GM23338 (cell line): ENCODE data around the gene ZMAT2. TPM values are rescaled to one million over a fixed set of nuclear protein-coding genes. Genes with fewer than 3 reads are reported as not detected.
"Not testable (repeated sequence)": the region's sequence is repeated elsewhere in the genome, so short reads cannot be mapped to it uniquely, and the experiment has no call there.

Experiments used
- ATAC-seq: fragments of 200-7000 bp; cut with Tn5 transposase; 3 replicates; pipeline ENCODE4 v1.9.1; 2020
- DNase-seq: peaks from one replicate; pipeline ENCODE4 v3.0.0-alpha.2; 2015; ENCODE audit warnings: low spot score
- H2AFZ ChIP-seq: fragments of 200-600 bp; sonication (generic); 2 replicates; pipeline ENCODE4 v1.8.0; 2016; ENCODE audit warnings: antibody characterized with exemption, mild to moderate bottlenecking, moderate library complexity
- H3F3A ChIP-seq: fragments of 200-600 bp; sonication (generic); replicated peaks from 2 replicates; pipeline ENCODE4 v1.8.0; 2017; ENCODE audit warnings: antibody characterized with exemption, mixed run types, low read depth
- H3K27ac ChIP-seq: fragments of 200-600 bp; sonication (generic); 2 replicates; pipeline ENCODE4 v1.6.1; 2016; ENCODE audit warnings: low read depth
- H3K27me3 ChIP-seq: fragments of 200-600 bp; sonication (generic); 2 replicates; pipeline ENCODE4 v1.8.0; 2016; ENCODE audit warnings: mild to moderate bottlenecking, mixed run types, moderate library complexity; ENCODE audit not compliant: insufficient read depth
- H3K36me3 ChIP-seq: fragments of 200-600 bp; sonication (generic); 2 replicates; pipeline ENCODE4 v1.8.0; 2016; ENCODE audit warnings: mild to moderate bottlenecking; ENCODE audit not compliant: insufficient read depth
- H3K4me1 ChIP-seq: fragments of 200-600 bp; sonication (generic); 2 replicates; pipeline ENCODE4 v1.8.0; 2016; ENCODE audit warnings: mild to moderate bottlenecking, moderate library complexity; ENCODE audit not compliant: insufficient read depth
- H3K4me2 ChIP-seq: fragments of 200-600 bp; sonication (generic); 2 replicates; pipeline ENCODE4 v1.7.1; 2017; ENCODE audit warnings: mixed run types
- H3K4me3 ChIP-seq: fragments of 200-600 bp; sonication (generic); 2 replicates; pipeline ENCODE4 v1.6.1; 2016; ENCODE audit warnings: mixed run types
- H3K79me2 ChIP-seq: fragments of 200-600 bp; sonication (generic); replicated peaks from 2 replicates; pipeline ENCODE4 v1.8.0; 2017; ENCODE audit warnings: mild to moderate bottlenecking; ENCODE audit not compliant: insufficient read depth
- H3K9me2 ChIP-seq: fragments of 200-600 bp; sonication (generic); 2 replicates; pipeline ENCODE4 v1.8.0; 2017; ENCODE audit not compliant: insufficient read depth
- H4K20me1 ChIP-seq: fragments of 200-600 bp; sonication (generic); replicated peaks from 2 replicates; pipeline ENCODE4 v1.8.0; 2017; ENCODE audit warnings: mild to moderate bottlenecking; ENCODE audit not compliant: insufficient read depth
- H3K27ac Mint-ChIP-seq: 2 replicates; pipeline ENCODE4 v1.8.0; 2020; ENCODE audit warnings: inconsistent platforms, mild to moderate bottlenecking, moderate library complexity, mixed read lengths
- H3K27me3 Mint-ChIP-seq: 3 replicates; pipeline ENCODE4 v1.8.0; 2022; ENCODE audit warnings: low read depth, mild to moderate bottlenecking, moderate library complexity, mixed read lengths, inconsistent platforms; ENCODE audit not compliant: insufficient read depth, poor library complexity
- H3K36me3 Mint-ChIP-seq: 3 replicates; pipeline ENCODE4 v1.8.0; 2021; ENCODE audit warnings: low read depth, mild to moderate bottlenecking, inconsistent platforms, moderate library complexity, mixed read lengths
- H3K4me1 Mint-ChIP-seq: 3 replicates; pipeline ENCODE4 v1.8.0; 2020; ENCODE audit warnings: mild to moderate bottlenecking, inconsistent platforms, mixed read lengths
- H3K4me3 Mint-ChIP-seq: 3 replicates; pipeline ENCODE4 v1.8.0; 2021; ENCODE audit warnings: moderate library complexity, mild to moderate bottlenecking, inconsistent platforms, mixed read lengths
- H3K9me3 Mint-ChIP-seq: 3 replicates; pipeline ENCODE4 v1.8.0; 2020; ENCODE audit warnings: moderate library complexity, mild to moderate bottlenecking, inconsistent platforms, mixed read lengths
- EZH2phosphoT487 ChIP-seq: fragments of 200-600 bp; sonication (generic); IDR thresholded peaks from one replicate; pipeline ENCODE4 v1.8.1; 2018; ENCODE audit warnings: antibody characterized with exemption; ENCODE audit not compliant: unreplicated experiment
- NANOG ChIP-seq: IDR thresholded peaks from 2 replicates; pipeline ENCODE4 v1.6.1; 2016; ENCODE audit warnings: antibody characterized with exemption, borderline replicate concordance
- STAT1 ChIP-seq: IDR thresholded peaks from one replicate; pipeline ENCODE4 v1.6.1; 2016; ENCODE audit warnings: antibody characterized with exemption; ENCODE audit not compliant: unreplicated experiment
- ZNF331 ChIP-seq: fragments of 250-450 bp; sonication (Bioruptor Pico); IDR thresholded peaks from 2 replicates; pipeline ENCODE4 v1.5.0; 2020; ENCODE audit warnings: low read depth, mild to moderate bottlenecking, moderate library complexity
- polyA plus RNA-seq: library from polyadenylated mRNA; unstranded; fragments of >200 nt; fragmentation: Nextera tagmentation; extraction: Ambion mirVana; gene quantifications from 2 replicates; pipeline ENCODE4 v1.2.1, GENCODE V29; 2016
- total RNA-seq: library from RNA; depleted of rRNA; stranded (reverse); fragments of >200 nt; shearing (Covaris generic); gene quantifications from 2 replicates; pipeline ENCODE4 v1.2.3, GENCODE V29; 2014
- TF ChIP-seq, protein P1 (sequence below), 2 experiments: fragments of 200-600 bp in 1 of 2; sonication (generic) in 1 of 2; conservative IDR thresholded peaks; 2 replicates each; pipeline versions ENCODE4 v1.5.1 to v1.6.1; 2016 to 2017; ENCODE audit warnings: antibody characterized with exemption in 2 of 2, low read depth in 2 of 2, mild to moderate bottlenecking in 2 of 2, moderate library complexity in 1 of 2

Gene ZMAT2
- total and polyA plus RNA-seq, 2 experiments from 2014 or later: 26.4 to 50.6 TPM

GRCh38 chr5:140696891-140697492 is 3.3 kb upstream of the ZMAT2 start:
- H3K4me3 Mint-ChIP-seq: no peak overlapping the region

DNA sequence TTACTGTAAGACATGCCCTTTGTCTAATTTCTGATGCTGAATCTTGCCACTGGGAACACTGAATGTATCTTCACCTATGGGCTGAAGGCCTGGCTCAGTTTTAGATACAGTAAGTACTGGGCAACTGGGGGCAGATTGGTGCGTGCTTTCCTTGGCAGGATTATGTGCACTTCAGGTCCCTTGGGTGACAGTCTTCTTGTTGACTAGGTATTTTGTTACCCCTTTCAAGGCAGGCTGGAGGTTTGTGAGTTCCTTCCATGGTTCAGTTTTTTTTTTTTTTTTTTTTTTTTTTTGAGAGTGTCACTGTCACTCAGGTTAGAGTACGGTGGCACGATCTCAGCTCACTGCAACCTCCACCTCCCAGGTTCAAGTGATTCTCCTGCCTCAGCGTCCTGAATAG is 7.6 kb downstream of the ZMAT2 start:
- H3K4me3 ChIP-seq: no peak overlapping the region
- H3K27ac Mint-ChIP-seq: no peak overlapping the region
- no peak for TF ChIP-seq EZH2phosphoT487
- TF ChIP-seq, protein P1, sequence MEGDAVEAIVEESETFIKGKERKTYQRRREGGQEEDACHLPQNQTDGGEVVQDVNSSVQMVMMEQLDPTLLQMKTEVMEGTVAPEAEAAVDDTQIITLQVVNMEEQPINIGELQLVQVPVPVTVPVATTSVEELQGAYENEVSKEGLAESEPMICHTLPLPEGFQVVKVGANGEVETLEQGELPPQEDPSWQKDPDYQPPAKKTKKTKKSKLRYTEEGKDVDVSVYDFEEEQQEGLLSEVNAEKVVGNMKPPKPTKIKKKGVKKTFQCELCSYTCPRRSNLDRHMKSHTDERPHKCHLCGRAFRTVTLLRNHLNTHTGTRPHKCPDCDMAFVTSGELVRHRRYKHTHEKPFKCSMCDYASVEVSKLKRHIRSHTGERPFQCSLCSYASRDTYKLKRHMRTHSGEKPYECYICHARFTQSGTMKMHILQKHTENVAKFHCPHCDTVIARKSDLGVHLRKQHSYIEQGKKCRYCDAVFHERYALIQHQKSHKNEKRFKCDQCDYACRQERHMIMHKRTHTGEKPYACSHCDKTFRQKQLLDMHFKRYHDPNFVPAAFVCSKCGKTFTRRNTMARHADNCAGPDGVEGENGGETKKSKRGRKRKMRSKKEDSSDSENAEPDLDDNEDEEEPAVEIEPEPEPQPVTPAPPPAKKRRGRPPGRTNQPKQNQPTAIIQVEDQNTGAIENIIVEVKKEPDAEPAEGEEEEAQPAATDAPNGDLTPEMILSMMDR (conservative IDR thresholded peaks at IDR 0.05; ENCODE audit: low read depth in 2 of 2): no peak

More at GRCh38 chr5:140696891-140697492, 3.3 kb upstream of the ZMAT2 start:
- no peaks in the 10 kb centered on the region for H3K27me3 ChIP-seq
- H3K27ac Mint-ChIP-seq: peak overlapping the region; percentile 66
- peaks cover 75% of the 10 kb centered on the region for H3K36me3 Mint-ChIP-seq
- no peak overlapping the region for H3K4me3 ChIP-seq
- no peak for ATAC-seq
- H3K27me3 Mint-ChIP-seq: peaks cover 12% of the 10 kb centered on the region
- peaks cover 16% of the 10 kb centered on the region for H3K4me1 Mint-ChIP-seq
- peaks cover 6% of the 10 kb centered on the region for H3K4me1 ChIP-seq
- no peak overlapping the region for H2AFZ ChIP-seq
- TF ChIP-seq NANOG (no peak), ZNF331 (CRISPR knock-in tag) (no peak), STAT1 (no peak)
- no peaks in the 10 kb centered on the region; the same call in 1 of the 2 replicates for H3F3A ChIP-seq
- H4K20me1 ChIP-seq: peaks cover 4% of the 10 kb centered on the region; the same call in 1 of the 2 replicates
- peaks cover 30% of the 10 kb centered on the region; the same call in 1 of the 2 replicates for H3K36me3 ChIP-seq
- H3K9me2 ChIP-seq: no peaks in the 10 kb centered on the region
- H3K9me3 Mint-ChIP-seq: no peaks in the 10 kb centered on the region
- no peak for DNase-seq
- peaks cover 34% of the 10 kb centered on the region for H3K79me2 ChIP-seq
- no peak overlapping the region for H3K27ac ChIP-seq
- no peak overlapping the region for H3K4me2 ChIP-seq

DNA sequence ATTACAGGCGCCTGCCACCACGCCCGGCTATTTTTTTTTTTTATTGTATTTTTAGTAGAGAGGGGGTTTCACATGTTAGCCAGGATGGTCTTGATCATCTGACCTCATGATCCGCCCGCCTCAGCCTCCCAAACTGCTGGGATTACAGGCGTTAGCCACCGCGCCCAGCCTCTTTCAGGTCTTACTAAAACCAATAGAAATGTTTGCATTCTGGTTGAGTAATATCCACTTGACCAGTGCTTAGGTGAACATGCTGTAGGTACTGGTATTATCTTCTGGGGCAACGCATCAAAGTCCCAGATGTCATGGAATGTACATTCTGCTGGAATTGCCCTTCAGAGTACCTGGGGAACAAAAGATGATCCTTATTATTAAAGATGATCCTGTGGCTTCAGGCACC is 8.5 kb downstream of the ZMAT2 start:
- not testable (repeated sequence) for H3K4me1 Mint-ChIP-seq

More for the DNA sequence above, 7.6 kb downstream of the ZMAT2 start:
- Mint-ChIP-seq H3K36me3 (peaks cover 35% of the 10 kb centered on the region), H3K4me3 (no peak overlapping the region), H3K4me1 (0 out of 3 replicates have a peak, but pooled peaks cover 2% of the 10 kb centered on the region), H3K9me3 (no peaks in the 10 kb centered on the region; the same call in 2 of the 3 replicates), H3K27me3 (peaks cover 8% of the 10 kb centered on the region)
- H4K20me1 ChIP-seq: no peaks in the 10 kb centered on the region
- DNase-seq: no peak
- H2AFZ ChIP-seq: no peak overlapping the region
- no peaks in the 10 kb centered on the region for H3K27me3 ChIP-seq
- H3K79me2 ChIP-seq: no peaks in the 10 kb centered on the region
- peaks cover 21% of the 10 kb centered on the region for H3K36me3 ChIP-seq
- no peaks in the 10 kb centered on the region for H3K4me1 ChIP-seq
- H3K27ac ChIP-seq: no peak overlapping the region
- no peak for ATAC-seq
- peaks cover 6% of the 10 kb centered on the region; the same call in 1 of the 2 replicates for H3F3A ChIP-seq
- H3K9me2 ChIP-seq: no peaks in the 10 kb centered on the region
- H3K4me2 ChIP-seq: no peak overlapping the region

More for the DNA sequence above, 8.5 kb downstream of the ZMAT2 start:
- H4K20me1 ChIP-seq, H2AFZ ChIP-seq, H3K9me2 ChIP-seq, H3K4me1 ChIP-seq, H3K27me3 ChIP-seq, H3K9me3 Mint-ChIP-seq, H3K27me3 Mint-ChIP-seq, DNase-seq, H3K4me2 ChIP-seq, H3K27ac Mint-ChIP-seq, ATAC-seq, H3K27ac ChIP-seq, H3K4me3 ChIP-seq, H3F3A ChIP-seq, H3K79me2 ChIP-seq, H3K4me3 Mint-ChIP-seq: not testable (repeated sequence)
- peaks cover 27% of the 10 kb centered on the region for H3K36me3 Mint-ChIP-seq
- H3K36me3 ChIP-seq: peaks cover 21% of the 10 kb centered on the region
